GM18858 (cell line): ENCODE data around the gene VSNL1.

ENCODE experiments used
- ATAC-seq: cut with Tn5 transposase; IDR thresholded peaks from one replicate; pipeline ENCODE4 v1.9.1; 2021; ENCODE audit not compliant: unreplicated experiment

VSNL1 gene

DNA sequence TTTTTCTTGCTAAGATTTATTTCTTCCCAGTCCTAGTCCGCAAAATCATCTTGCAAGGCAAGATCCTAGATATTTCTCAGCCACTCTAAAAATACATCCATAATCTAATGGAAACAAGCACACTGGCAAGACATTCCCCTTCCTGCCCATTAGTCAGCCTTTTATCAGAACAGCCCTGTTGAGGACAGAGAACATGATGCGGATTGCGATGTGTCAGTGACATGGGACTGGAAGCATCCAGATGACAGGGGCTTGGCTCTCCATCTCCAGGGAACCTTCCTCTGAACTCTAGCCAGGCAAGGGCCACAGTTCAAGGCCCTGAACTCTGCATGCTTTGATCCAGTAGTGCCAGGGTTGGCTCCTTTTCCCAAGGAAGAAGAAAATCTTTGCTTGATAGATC lies 70.0 kb downstream of the VSNL1 start:
- no peak for ATAC-seq

DNA sequence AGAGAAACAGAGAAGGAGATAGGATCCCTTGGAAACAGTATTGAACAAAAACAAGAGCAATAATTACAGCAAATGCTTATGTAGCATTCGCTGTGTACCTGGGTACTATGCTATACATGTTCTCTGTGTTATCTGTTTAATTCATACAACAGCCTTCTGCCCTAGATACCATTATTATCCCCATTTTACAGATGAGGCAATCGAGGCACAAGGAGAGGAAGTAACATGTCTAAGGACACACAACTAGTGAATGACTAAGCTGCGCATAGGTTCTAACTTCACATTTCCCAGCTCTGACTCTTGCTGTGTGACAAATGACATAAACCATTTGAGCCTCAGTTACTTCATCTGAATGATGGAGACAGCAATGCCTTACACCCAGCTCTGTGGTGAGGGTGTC lies 70.5 kb downstream of the VSNL1 start:
- no peak for ATAC-seq

DNA sequence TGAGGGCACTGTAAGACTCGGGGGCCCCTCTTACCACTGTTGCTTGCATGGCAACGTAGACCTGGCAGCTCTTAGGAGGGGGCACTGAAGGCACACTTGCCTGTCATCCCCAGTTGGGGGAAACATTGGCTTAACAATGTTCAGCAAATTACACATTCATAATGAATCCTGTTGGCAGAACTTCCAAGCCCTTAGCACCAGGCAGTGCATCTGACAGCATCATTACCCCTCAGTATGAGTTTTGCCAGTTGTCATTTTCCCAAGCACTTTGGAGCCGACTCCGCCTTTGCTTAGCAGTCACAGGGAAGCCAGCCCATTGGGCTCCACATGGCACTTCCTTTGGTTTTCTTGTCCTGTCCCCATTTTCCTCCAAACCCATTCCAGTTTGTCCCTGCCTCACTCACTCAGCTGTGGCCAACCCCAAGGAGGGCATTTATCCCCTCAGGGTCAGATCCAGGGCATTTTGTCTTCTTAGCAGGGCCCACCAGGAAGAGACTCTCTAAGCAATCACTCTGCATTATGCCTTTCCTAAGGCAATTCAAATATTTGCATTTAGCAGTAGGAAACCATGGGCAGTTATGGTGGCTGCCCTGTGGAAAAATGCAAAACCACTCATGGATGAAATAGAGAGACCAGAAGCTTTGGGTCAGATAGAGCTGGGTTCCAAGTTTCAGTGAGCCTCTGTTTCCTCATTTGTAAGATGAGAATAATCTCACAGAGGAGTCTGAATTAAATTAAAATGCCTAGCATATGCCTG lies 73.9 kb downstream of the VSNL1 start:
- ATAC-seq: no peak

DNA sequence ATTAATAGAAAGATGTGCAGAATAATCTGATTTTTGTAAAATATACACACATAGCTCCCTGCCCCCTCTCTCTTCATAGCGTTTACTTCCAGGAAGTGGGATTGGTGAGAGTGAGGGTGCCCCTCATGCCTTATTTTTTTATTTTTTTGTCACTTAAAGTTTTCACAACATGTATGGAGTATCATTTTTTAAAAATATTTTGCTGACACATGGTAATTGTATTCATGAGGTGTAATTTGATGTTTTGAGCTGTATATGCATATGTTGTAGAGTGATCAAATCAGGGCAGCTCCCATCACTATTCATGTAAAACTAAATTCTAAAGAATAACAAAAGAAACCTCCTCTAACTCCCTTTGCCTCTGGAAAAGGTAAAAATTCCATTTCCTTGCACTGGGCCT lies 74.7 kb downstream of the VSNL1 start:
- ATAC-seq: no peak

DNA sequence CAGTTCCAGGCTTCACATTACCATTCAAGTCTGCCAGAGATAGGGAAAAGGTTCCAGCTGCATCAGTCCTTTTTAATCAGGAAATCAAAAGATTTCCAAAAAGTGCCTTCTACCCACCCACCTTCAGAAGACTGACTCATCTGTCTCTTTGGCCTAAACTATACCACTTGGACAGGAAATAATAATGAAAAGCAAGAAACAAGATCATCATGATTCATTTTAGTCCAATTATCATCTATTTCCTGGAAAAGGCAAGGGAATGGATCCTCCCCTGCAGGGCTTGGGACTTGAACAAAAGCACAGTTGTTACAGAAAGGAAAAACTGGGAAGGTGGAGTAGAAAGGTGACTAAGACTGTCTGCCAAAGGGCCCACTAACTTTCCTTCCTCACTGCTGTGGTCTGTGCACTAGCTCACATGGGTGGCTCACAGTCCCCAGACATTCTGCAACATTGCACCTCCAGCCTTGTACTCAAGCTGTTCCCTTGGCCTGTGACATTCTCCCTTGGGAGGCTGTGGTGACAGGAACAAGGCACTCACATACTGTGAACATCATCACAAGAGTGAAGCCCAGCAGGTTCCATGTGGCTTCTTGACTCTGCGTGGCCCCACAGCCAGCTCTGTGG lies 75.3 kb downstream of the VSNL1 start:
- no peak for ATAC-seq

DNA sequence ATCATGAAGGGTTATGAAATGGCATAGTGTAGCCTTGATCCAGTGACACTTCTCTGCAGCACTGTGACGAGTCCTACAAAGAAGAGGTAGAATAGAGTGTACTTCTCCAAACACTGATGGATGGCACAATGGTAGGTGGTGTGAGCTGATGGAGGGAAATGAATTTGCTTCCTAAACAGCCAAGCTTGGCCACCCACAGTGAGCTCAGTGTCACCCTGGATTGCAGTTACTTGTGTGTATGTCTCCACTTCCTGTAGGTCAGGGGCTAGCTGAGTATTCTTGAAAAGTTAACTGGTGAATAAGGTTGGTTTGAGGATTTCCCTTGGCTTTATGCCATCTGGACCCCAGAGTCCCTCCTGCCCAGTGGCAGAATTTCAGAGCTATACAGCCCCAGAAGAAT lies 75.9 kb downstream of the VSNL1 start:
- no peak for ATAC-seq

DNA sequence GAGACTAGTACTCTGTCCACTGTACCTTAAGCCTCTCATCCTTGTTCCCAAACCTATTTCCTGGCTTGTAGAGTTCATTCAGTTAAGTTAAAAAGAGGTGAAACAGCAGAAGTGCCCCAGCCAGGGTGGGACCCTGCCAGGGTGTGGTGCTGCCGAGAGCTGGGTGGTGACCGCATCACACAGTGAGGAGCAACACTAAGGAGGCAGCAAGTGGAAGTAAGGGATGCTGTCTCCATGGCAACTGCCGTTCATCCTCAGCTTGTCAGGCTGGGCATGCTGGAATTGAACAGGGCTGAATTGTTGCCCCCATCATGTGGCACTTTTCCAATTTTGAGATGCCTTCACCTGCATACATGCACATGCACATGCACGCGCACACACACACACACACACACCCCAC lies 77.0 kb downstream of the VSNL1 start:
- no peak for ATAC-seq

DNA sequence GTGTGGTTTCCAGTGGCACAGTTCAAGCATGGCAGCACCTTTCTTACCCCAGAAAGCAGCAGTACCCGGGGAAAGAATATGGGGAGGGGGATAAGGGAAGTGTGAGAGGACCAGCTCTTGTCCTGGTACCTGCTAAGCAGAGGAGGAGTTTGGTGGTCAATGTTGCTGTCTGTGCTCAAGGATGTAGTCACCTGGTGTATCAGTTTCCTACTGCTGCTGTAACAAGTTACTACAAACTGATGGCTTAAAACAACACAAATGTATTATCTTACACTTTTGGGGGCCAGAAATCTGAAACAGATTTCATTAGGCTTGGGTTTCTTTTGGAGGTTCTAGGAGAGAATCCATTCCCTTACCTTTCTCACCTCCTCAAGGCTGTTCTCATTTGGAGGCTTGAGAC lies 77.5 kb downstream of the VSNL1 start:
- ATAC-seq: no peak

DNA sequence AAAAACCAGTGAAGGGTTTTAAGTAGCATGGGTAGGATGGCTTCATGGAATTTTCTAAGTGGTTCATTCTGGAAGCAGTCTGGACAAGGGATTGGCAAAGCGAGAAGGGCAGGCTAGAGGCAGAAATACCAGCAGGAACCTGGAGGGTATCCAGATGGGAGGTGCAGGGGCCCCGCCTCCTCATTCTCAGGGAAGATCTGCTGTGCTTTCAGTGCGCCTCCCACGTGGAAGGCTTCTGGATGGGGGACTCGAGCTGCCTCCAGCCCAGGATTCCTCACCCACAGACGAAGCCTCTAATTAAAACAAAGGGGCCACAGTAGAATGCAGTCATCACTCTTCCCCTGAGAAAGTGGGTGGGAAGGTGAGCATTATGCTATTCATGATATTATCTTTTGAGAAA lies 79.8 kb downstream of the VSNL1 start:
- ATAC-seq: no peak

DNA sequence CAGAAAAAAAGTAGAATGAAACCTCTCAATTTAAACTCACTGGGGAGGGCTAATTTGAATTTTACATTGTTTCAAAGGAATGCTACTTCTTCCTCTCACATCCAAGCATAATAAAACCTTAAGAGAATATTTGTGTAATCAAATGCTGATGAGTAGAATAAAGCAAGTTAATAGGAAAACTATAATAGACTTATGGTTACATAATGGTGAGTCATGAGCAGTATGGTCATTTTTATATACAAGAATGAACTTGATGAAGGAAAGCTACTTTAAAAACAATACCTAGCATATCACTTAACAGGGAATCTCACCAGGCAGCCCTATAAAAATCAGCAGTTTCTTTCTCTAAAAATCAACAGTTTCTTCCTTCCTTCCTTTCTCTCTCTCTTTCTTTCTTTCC lies 80.3 kb downstream of the VSNL1 start:
- no peak for ATAC-seq

DNA sequence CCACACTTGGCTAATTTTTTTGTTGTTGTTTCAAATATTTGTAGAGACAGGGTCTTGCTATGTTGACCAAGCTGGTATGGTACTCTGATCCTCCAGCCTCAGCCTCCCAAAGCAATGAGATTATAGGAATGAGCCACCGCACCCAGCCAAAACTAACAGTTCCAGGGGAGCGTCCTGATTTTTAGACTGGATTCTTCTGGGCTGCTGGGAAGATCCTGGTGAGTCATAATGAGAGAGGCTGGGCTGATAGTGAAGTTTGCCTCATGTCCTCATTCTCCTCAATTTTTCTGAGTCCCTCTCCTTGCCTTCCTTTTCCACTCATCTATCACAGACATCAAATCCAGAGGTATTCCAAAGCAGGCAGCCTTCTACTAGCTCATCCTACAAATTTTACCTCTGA lies 81.3 kb downstream of the VSNL1 start:
- no peak for ATAC-seq

DNA sequence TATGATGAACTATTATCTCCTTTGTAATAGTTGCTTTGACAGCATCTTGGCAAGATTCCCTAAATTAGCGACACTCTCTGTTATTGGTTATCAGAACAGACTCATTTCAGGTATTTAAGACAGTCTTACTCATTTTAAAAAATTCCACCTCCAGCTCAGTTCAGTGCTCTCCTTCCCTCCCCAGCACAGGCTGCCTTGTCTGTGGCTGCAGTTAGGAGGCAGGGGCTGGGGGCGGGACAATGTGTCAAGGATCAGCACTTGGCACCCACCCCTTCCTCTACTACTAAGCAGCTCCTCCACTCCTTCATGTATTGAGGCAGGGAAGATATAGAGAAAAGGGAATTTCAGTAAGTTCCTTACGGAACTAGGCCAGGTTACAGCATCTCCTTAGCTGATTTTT lies 85.0 kb downstream of the VSNL1 start:
- ATAC-seq: no peak

DNA sequence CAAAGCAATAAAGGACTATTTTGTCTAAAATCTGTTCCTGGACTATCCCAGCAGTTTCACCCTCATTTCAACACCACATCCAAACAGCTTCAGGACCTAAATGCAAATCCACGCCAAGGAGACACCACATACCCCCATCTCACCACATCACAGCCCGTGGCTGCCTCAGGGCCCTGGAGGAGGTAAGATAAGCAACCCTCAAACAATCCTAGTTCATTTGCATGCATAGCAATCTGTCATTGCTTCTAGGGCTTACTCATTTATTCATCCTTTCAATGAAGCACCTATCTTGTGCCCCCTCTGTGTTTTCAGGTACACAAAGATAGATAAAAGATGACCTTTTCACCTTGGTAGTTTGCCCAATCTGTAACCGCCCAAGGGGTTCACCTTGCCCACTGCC lies 86.5 kb downstream of the VSNL1 start:
- ATAC-seq: no peak

DNA sequence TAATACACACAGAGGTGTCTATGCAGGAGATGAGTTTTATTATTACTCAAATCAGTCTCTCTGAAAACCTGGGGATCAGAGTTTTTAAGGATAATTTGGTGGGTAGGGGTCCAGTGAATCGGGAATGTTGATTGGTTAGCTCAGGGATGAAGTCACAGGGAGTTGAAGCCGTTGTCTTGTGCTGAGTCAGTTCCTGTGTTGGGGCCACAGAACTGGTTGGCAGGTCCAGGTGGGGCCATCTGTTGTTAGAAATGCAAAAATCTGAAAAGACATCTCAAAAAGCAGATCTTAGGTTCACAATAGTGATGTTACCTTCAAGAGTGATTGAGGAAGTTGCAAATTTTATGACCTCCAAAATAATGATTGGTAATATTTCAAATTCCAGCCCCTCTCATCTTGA lies 86.9 kb downstream of the VSNL1 start:
- no peak for ATAC-seq

DNA sequence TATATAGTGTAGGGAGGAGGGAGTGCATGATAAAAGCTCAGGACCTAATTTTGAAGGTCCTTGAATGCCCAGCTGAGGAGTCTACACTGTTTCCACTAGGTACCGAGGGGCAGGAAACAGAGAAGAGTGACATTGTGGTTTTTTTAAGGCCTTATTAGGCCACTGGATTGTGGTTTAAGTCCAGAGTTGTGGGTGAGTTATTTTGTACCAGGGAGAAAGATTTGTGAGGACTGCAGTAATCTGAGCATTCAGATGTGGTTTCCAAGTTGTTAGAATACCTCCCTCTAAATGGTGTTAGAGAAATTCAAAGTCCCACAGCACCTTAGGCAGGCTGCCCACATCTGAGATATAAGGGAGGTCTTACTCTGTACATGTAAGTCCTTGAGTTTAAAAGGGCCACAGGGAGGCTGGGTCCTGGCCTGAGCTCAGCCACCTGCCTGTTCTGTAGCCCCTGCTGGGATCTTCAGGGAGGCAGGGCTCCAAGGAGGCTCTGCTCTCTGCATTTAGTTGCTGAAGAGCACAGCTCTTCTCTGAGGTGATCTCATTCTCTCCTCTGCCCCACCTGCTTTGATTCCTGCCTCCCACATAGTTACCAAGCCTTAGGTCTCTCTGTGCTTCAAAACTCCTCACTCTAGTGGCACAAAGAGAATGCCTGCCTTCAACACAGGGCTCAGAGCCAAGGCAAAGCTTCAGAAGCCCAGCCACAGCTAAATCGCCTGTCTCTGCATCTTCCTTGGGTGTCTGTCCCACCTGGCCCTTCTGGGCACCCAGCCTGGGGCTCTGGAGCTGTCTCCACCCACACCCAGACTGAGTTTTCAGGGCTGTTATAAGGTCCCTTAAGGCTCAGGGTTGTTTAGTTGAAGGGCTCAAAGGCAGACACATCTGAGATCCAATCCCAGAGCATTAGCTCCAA lies 88.1 kb downstream of the VSNL1 start:
- no peak for ATAC-seq

DNA sequence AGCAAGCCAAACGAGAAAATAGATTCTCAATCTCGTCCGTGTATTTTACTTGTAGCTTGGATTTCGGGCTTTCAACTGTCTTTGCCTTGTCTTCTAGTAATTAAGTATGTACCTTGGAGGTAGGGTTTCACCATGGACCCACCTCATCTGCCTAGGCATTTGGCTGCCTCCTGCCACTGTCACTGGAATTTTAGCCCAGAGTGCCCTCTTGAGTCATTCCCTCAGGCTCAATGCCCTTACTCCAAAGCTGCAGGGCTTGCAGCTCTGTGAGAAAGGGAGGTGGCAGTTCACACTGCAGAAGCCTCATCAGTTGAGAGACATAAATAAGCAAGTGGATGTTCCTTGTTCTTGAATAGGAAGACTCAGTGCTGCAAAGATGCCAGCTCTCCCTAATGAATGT lies 89.6 kb downstream of the VSNL1 start:
- no peak for ATAC-seq

DNA sequence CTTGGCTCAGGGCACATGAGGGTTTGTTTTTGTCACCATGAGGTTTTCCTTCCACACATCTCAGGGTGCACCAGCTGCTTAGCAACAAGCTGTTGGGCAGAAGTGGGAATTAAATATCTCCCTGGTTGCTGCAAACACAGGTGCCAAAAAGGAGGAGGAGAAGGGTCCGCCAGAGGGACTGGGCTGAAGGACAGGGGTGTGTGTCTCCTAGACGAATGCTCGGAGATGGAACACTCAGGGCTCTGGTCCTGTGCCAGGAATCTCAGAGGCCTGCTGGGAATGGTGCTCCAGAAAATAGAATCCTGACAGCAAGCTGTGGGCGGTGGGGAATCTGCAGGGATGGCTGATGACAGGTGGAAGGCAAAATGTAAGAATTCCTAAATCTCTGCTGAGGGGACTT lies 94.5 kb downstream of the VSNL1 start:
- ATAC-seq: no peak

DNA sequence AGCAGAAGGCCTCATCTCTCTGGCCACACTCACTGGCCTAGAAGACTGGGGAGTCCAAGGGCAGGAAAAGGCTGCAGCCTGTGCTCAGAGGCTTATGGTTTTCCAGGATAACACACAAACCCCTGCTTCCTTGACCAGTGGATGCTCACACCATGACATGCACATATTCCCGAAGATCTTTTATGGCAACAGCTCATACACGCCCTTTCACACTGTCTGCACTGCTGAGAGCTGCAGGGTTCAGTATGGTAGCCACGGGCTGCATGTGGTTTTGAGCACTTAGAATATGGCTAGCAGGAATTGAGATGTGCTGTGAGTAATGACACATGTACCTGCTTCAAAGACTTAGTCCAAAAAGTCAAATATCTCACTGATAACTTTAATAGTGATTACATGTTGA lies 95.8 kb downstream of the VSNL1 start:
- ATAC-seq: no peak

DNA sequence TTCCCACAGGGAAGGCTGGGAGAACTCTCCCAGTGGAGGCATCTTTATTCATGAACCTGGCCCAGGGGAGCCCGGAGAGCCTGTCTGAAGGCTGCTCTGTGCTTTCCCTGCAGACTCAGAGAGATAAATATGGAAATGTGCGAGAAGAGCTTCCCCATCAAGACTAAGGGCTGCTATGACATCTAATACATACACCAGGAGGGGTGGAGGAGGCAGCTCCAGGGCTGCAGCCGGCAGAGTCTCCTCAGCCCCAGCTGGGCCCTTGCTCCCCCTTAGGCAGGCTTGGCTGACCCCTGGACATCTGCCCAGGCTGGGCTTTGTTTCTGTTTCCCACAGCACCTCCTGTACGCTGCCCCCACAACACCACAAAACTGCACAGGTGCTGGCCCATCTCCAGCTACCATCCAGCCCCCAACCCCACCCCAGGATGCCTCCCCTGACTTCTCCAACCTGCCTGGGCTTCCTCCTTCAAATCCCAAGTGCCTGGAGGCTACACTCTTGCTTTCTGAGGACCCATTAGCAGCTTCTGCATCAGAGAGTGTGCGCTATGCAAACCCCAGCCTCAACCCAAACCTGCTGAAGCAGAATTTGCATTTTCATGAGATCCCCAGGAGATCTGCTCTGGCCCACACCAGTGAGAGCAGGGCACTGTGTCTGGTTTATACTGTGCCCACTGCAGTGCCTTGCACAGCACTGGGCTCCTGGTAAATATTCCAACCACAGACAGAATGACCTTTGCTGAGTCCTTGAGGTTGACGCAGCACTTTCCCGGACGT lies 96.8 kb downstream of the VSNL1 start:
- ATAC-seq: no peak

DNA sequence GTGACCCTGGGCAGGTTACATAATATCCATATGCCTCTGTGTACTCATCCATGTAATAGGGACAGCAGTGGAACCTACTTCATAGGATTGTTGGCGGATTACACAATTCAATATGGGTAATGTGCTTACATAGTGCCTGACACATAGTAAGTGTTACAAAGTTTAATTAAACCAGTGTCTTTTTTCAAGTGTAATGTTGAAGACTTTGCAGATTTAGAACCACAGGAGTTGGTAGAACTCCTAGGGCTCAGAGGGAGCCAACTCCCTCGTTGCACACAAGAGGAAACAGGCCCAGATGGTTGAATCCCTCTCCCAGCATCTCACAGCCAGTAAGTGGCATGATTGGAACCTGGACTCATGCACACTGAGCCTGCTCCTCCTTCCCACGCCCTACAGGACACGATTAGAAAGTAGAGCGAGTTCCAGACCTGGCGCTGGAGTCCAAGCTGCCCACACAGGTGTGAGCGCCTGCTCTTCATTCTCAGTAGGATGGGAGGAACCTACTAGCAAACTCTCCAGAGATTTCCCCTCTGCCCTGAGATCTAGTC lies 97.8 kb downstream of the VSNL1 start:
- ATAC-seq: no peak

DNA sequence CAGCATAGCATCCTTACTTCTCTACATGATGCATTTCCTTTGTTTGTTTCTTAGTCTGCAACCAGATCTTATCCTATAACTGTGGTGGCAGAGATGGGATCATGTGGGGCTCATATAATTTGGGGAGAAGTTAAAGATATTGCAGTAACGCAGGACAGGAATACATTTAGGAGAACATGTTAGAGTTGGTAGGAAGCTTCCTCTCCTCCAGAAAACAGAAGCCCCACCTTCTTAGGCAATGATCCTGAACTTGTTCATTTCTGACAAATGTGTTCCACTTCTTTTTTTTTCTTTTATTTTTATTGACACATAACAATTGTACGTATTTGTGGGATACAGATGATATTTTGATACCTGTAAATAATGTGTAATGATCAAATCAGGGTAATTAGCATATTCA lies 99.9 kb downstream of the VSNL1 start:
- no peak for ATAC-seq
